ENCODE measurements around the gene AWAT1.
"Not testable (repeated sequence)": the region's sequence is repeated elsewhere in the genome, so short reads cannot be mapped to it uniquely, and the experiment has no call there.

DNA sequence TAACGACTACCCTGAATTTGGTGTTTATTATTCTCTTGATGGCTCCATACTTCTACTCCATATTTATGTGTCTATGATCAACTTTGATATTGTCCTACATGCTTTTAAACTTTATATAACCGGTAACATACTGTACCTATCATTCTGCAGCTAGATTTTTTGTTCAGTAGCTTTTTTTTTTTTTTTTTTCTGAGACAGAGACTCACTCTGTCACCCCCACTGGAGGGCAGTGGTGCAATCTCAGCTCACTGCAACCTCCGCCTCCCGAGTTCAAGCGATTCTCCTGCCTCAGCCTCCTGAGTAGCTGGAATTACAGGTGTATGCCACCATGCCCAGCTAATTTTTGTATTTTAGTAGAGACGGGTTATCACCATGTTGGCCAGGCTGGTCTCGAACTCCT lies 39.6 kb downstream of the AWAT1 start:
- TF ChIP-seq, protein P1, sequence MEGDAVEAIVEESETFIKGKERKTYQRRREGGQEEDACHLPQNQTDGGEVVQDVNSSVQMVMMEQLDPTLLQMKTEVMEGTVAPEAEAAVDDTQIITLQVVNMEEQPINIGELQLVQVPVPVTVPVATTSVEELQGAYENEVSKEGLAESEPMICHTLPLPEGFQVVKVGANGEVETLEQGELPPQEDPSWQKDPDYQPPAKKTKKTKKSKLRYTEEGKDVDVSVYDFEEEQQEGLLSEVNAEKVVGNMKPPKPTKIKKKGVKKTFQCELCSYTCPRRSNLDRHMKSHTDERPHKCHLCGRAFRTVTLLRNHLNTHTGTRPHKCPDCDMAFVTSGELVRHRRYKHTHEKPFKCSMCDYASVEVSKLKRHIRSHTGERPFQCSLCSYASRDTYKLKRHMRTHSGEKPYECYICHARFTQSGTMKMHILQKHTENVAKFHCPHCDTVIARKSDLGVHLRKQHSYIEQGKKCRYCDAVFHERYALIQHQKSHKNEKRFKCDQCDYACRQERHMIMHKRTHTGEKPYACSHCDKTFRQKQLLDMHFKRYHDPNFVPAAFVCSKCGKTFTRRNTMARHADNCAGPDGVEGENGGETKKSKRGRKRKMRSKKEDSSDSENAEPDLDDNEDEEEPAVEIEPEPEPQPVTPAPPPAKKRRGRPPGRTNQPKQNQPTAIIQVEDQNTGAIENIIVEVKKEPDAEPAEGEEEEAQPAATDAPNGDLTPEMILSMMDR (conservative IDR thresholded peaks at IDR 0.05; ENCODE audit: low read depth, low read length) = not testable (repeated sequence)
- not testable (repeated sequence) for TF ChIP-seq EZH2 (IDR thresholded peaks at IDR 0.05; ENCODE audit: low read length, unreplicated experiment); EZH2phosphoT487 (IDR thresholded peaks at IDR 0.05; ENCODE audit: borderline replicate concordance, low read length)

Measured in PC-3 (cell line).